A673 (cell line): Measurements from ENCODE around the gene CENPH. TPM values are rescaled to one million over a fixed set of nuclear protein-coding genes. Genes with fewer than 3 reads are reported as not detected.
"Not testable (repeated sequence)": the region's sequence is repeated elsewhere in the genome, so short reads cannot be mapped to it uniquely, and the experiment has no call there.

Experiments
- Bru-seq: library from RNA; stranded (reverse); fragments of 400-500 nt; gene quantifications from one replicate; lab custom pipeline; 2021; lab: Mats Ljungman, UMichigan
- BruChase-seq, 2 experiments: library from RNA; stranded (reverse); fragments of 400-500 nt; gene quantifications; one replicate each; lab custom pipeline; 2021; lab: Mats Ljungman, UMichigan
- BruUV-seq: library from RNA; stranded (reverse); fragments of 400-500 nt; replicated peaks from 2 replicates; lab custom pipeline; 2021; lab: Mats Ljungman, UMichigan
- CTCF ChIA-PET: fragments of 300-600 bp; sonication (Branson Sonifier 250); formaldehyde crosslinking; loops from one replicate; lab custom pipeline; 2022; ENCODE audit warnings: antibody characterized with exemption; lab: Charles Lee
- POLR2A ChIA-PET: fragments of 300-600 bp; sonication (Branson Sonifier 250); formaldehyde crosslinking; loops from one replicate; lab custom pipeline; 2022; ENCODE audit warnings: antibody characterized with exemption; ENCODE audit not compliant: low non-redundant PET; lab: Charles Lee
- DNase-seq: peaks from one replicate; pipeline ENCODE4 v3.0.0-alpha.2; 2015; ENCODE audit warnings: low spot score
- H3K27ac ChIP-seq: fragments of 200-600 bp; sonication (generic); 2 replicates; pipeline ENCODE4 v1.5.1; 2016; ENCODE audit warnings: mixed run types, low read depth, mild to moderate bottlenecking, mixed read lengths, antibody characterized with exemption, low read length; ENCODE audit not compliant: poor library complexity, severe bottlenecking
- H3K27me3 ChIP-seq: fragments of 200-600 bp; sonication (generic); replicated peaks from 2 replicates; pipeline ENCODE4 v1.6.1; 2017; ENCODE audit warnings: mixed run types, low read depth, mild to moderate bottlenecking, mixed read lengths, antibody characterized with exemption, low read length; ENCODE audit not compliant: insufficient read depth, poor library complexity
- H3K36me3 ChIP-seq: fragments of 200-600 bp; sonication (generic); 2 replicates; pipeline ENCODE4 v1.6.1; 2016; ENCODE audit warnings: mixed run types, mild to moderate bottlenecking, mixed read lengths, antibody characterized with exemption, low read length; ENCODE audit not compliant: insufficient read depth, poor library complexity, severe bottlenecking
- H3K4me1 ChIP-seq: fragments of 200-600 bp; sonication (generic); 2 replicates; pipeline ENCODE4 v1.6.1; 2017; ENCODE audit warnings: mixed run types, mild to moderate bottlenecking, mixed read lengths, antibody characterized with exemption, low read length; ENCODE audit not compliant: insufficient read depth, poor library complexity, severe bottlenecking
- H3K4me3 ChIP-seq: fragments of 200-600 bp; sonication (generic); 2 replicates; pipeline ENCODE4 v1.5.1; 2016; ENCODE audit warnings: low read depth, mixed run types, mild to moderate bottlenecking, mixed read lengths, low read length; ENCODE audit not compliant: poor library complexity, severe bottlenecking
- H3K9me3 ChIP-seq: fragments of 200-600 bp; sonication (generic); 2 replicates; pipeline ENCODE4 v1.6.1; 2016; ENCODE audit warnings: mixed run types, low read depth, mild to moderate bottlenecking, mixed read lengths, antibody characterized with exemption, low read length; ENCODE audit not compliant: poor library complexity, severe bottlenecking
- EZH2 ChIP-seq: fragments of 200-600 bp; sonication (generic); IDR thresholded peaks from 2 replicates; pipeline ENCODE4 v1.6.1; 2017; ENCODE audit warnings: borderline replicate concordance, low read depth, mild to moderate bottlenecking, mixed read lengths, antibody characterized with exemption, low read length; ENCODE audit not compliant: poor library complexity, severe bottlenecking
- intact Hi-C: fragments of 100-400 bp; cut with micrococcal nuclease; formaldehyde crosslinking; loops from one replicate; pipeline ENCODE4 v1.10.0; 2022; ENCODE audit not compliant: unreplicated experiment
- long read RNA-seq: library from polyadenylated mRNA; stranded (forward); transcript quantifications from one replicate; pipeline ENCODE4 v2.0.0, GENCODE V29; 2022
- total RNA-seq: library from RNA; stranded (reverse); gene quantifications from 2 replicates; pipeline ENCODE4 v1.2.3, GENCODE V29; 2021
- TF ChIP-seq, protein P1 (sequence below): fragments of 300-800, 200-600 bp; sonication (generic); conservative IDR thresholded peaks from 2 replicates; pipeline ENCODE4 v1.5.1; 2017; ENCODE audit warnings: low read depth, mild to moderate bottlenecking, antibody characterized with exemption, low read length, moderate library complexity, mixed read lengths

CENPH gene, protein sequence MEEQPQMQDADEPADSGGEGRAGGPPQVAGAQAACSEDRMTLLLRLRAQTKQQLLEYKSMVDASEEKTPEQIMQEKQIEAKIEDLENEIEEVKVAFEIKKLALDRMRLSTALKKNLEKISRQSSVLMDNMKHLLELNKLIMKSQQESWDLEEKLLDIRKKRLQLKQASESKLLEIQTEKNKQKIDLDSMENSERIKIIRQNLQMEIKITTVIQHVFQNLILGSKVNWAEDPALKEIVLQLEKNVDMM
- total RNA-seq (56.9 and 68.9 TPM in 2 replicates), Bru-seq, nascent RNA (percentile 88 among the genes with signal in this experiment), BruChase-seq, experiment 1, labeled RNA remaining after a 2-hour chase (percentile 84 among the genes with signal in this experiment), BruChase-seq, experiment 2, labeled RNA remaining after a 6-hour chase (percentile 88 among the genes with signal in this experiment)
- long read RNA-seq, transcript CENPH-201 (9 exons, 1,389 nt) = major isoform, 104 of 130 reads
- long read RNA-seq, partial matches to known transcripts = 9 of 130 reads
- long read RNA-seq, other reads (novel, unspliced or antisense) = 13 of 130 reads

GRCh38 chr5:69189162-69190086 lies at the start of gene CENPH:
Gene CENPH, plus strand, starts transcription at chr5:69189583. Its CDS starts 52 bp downstream, at chr5:69189635.
- POLR2A ChIA-PET = interaction anchor here (0.8 kb wide), 1 partner anchor 30 kb away, joined by 3 read pairs; no protein-coding TSS in a partner anchor
- intact Hi-C loops = no loop called here
- TF ChIP-seq EZH2 = no peak
- TF ChIP-seq, protein P1, sequence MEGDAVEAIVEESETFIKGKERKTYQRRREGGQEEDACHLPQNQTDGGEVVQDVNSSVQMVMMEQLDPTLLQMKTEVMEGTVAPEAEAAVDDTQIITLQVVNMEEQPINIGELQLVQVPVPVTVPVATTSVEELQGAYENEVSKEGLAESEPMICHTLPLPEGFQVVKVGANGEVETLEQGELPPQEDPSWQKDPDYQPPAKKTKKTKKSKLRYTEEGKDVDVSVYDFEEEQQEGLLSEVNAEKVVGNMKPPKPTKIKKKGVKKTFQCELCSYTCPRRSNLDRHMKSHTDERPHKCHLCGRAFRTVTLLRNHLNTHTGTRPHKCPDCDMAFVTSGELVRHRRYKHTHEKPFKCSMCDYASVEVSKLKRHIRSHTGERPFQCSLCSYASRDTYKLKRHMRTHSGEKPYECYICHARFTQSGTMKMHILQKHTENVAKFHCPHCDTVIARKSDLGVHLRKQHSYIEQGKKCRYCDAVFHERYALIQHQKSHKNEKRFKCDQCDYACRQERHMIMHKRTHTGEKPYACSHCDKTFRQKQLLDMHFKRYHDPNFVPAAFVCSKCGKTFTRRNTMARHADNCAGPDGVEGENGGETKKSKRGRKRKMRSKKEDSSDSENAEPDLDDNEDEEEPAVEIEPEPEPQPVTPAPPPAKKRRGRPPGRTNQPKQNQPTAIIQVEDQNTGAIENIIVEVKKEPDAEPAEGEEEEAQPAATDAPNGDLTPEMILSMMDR = no peak
- Histone ChIP-seq H3K27ac (peak within 1 kb of the TSS; percentile 92), H3K36me3 (peaks cover 28% of the 10 kb centered on the region), H3K4me1 (no peaks in the 10 kb centered on the region), H3K4me3 (peak within 1 kb of the TSS; percentile 64), H3K9me3 (no peaks in the 10 kb centered on the region), H3K27me3 (no peaks in the 10 kb centered on the region)
- DNase-seq = peak; percentile 96
- no TSS peak for BruUV-seq
- CTCF ChIA-PET = no interaction called here

- POLR2A ChIA-PET, DNase-seq: not testable (repeated sequence)
Measured at GRCh38 chr5:69140239-69140638, 49.1 kb upstream of the CENPH start.

GRCh38 chr5:69140827-69141226 lies 48.6 kb upstream of the CENPH start:
- no TSS peak for BruUV-seq
- no peaks in the 10 kb centered on the region for H3K36me3 ChIP-seq
- no peaks in the 10 kb centered on the region for H3K4me1 ChIP-seq
- peaks cover 11% of the 10 kb centered on the region for H3K9me3 ChIP-seq
- ChIA-PET POLR2A (no interaction called here), CTCF (no interaction called here)
- DNase-seq = no peak
- H3K27me3 ChIP-seq = no peaks in the 10 kb centered on the region
- no peak overlapping the region for H3K27ac ChIP-seq
- intact Hi-C loops = no loop called here
- H3K4me3 ChIP-seq = no peak overlapping the region
- no peak for TF ChIP-seq EZH2
- TF ChIP-seq, protein P1 = no peak

More at GRCh38 chr5:69140239-69140638, 49.1 kb upstream of the CENPH start:
- CTCF ChIA-PET, BruUV-seq, intact Hi-C loops, H3K27me3 ChIP-seq, H3K4me3 ChIP-seq, H3K36me3 ChIP-seq, H3K4me1 ChIP-seq, H3K27ac ChIP-seq: not testable (repeated sequence)
- H3K9me3 ChIP-seq = peaks cover 11% of the 10 kb centered on the region

GRCh38 chr5:69148576-69148975 lies 40.8 kb upstream of the CENPH start:
- H3K9me3 ChIP-seq, H3K27ac ChIP-seq, intact Hi-C loops, DNase-seq, CTCF ChIA-PET, H3K4me1 ChIP-seq, BruUV-seq, H3K27me3 ChIP-seq, POLR2A ChIA-PET, H3K4me3 ChIP-seq, H3K36me3 ChIP-seq: not testable (repeated sequence)
